LNCaP clone FGC (cell line): Measurements from ENCODE around the gene ADARB2.

ENCODE experiments used
- DNase-seq: peaks from one replicate; pipeline ENCODE4 v3.0.0-alpha.2; 2011; ENCODE audit warnings: low read depth
- H3K4me3 ChIP-seq: 2 replicates; pipeline ENCODE4 v1.5.1; 2011; ENCODE audit warnings: mild to moderate bottlenecking, low read depth, low read length, control low read depth
- CTCF ChIP-seq: IDR thresholded peaks from 2 replicates; pipeline ENCODE4 v1.5.1; 2012; ENCODE audit warnings: mild to moderate bottlenecking; ENCODE audit not compliant: control insufficient read depth, insufficient read depth; ENCODE audit errors: extremely low read depth

Gene ADARB2

DNA sequence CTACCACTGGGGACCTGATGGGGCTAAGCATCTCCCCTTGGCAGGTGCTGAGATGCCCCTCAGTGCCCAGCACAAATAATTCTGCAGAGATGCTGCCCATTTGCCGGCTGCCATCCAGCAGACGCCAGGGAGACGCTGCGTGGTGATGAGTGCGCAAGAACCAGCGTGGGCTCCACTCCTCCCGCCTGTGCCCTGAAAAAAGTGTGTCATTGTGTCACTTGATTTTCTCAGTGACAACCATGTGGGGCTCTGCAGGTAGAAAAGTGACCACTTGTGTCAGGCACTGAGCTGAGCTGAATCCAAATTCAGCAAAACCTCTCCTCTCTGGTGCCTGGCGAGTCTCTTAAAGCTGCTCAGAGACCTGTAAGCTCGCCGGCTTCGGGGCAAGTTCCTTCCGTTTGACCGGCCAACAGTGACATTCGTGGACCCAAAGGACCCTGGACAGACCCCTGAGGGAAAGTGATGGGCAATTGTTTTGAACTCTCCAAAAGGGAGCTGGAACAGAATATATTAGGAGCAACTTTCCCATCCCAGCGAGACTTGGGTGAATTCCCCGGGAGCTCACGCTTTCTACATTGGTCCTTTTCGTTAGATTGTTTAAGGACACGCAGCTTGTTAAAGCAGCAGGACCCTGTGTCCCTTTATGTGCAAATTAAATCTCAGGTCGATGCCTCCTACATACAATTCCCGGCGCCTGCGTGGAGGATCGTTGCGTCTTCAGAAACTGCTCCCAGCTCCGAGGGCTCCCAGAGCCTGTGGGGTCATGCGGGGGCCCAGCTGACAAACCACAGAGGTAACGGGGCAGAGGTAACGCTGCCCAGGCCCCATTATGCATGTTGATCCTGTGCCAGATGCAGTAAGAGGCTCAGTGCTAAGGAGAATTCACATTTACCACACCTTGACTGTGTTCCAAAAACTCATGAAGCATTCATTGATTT lies 332.7 kb downstream of the ADARB2 start:
- no peak overlapping the region for H3K4me3 ChIP-seq
- DNase-seq, result no peak
- no peak for TF ChIP-seq CTCF

DNA sequence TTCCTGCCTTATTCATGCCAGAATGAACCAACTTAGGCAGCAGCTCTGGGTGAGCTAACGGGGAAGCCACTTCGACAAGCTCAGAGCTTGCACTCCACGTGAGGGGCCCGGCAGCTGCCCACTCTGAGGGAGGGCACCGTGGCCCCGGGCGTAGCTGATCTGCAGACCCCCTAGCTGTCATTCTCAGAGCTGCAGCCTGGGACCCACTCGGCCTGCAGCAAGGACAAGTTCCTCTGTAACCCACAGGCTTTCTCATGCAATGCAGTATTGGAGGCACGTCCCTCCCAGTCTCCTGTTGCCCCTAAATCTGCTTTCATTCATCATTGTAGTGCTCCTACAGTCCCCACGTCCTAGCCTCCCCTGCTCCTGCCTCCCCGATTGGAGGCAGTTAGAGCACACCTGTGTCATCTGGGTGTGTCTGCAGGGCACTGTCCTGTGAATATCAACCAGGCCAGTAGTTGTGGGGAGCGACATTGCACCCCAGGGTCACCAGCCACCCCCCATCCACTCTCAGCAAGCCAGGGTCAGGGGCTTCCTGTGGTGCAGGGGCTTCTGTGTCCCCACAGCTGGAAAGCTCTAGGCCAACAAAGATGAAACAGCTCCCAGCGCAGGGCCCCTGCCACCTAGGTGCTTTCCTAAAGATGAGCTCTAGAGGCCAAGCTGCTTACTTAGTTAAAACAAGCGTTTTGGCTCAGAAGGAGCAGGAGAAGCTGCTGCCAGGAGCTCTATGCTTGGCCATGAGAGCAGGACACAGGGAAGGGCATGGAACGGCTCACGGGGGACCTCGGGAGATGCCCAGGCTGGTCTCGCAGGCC lies 333.6 kb downstream of the ADARB2 start:
- TF ChIP-seq CTCF, result no peak
- no peak overlapping the region for H3K4me3 ChIP-seq
- no peak for DNase-seq

DNA sequence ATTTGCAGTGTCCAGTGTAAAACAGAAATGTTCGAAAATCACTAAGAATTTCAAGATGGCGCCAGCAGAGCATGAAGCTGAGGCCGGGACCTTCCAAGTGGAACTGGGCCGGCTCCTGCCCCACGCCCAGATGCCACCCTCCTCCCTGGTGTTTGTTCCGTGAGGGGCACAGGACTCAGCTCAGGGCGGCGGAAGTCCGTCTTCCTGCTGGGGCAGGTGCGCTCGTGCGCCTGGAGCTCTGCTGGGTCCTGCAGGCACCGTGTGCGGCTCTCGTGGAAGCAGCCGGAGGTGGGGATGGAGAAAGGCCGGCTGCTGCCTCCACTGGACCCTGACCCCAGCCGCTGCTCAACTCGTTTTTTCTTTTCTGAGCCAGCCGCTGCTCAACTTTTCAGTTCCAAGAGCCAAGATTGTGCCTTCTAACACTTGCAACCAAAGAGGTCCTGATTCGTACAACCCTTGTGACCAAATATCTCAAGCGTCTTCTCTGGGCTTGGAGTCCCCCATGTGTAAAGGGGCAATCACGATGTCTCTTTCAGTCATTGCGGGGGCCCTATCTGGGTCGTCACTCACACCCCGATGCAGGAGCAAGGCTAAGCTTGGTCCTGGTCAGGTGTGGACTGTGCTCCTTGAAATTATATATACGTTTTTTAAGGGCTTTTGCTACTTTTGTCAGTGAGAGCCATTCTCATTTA lies 334.4 kb downstream of the ADARB2 start:
- no peak for TF ChIP-seq CTCF
- no peak for DNase-seq
- no peak overlapping the region for H3K4me3 ChIP-seq

GRCh38 chr10:1402016-1402770 lies 335.1 kb downstream of the ADARB2 start:
- no peak for TF ChIP-seq CTCF
- H3K4me3 ChIP-seq, result no peak overlapping the region
- DNase-seq, result no peak

DNA sequence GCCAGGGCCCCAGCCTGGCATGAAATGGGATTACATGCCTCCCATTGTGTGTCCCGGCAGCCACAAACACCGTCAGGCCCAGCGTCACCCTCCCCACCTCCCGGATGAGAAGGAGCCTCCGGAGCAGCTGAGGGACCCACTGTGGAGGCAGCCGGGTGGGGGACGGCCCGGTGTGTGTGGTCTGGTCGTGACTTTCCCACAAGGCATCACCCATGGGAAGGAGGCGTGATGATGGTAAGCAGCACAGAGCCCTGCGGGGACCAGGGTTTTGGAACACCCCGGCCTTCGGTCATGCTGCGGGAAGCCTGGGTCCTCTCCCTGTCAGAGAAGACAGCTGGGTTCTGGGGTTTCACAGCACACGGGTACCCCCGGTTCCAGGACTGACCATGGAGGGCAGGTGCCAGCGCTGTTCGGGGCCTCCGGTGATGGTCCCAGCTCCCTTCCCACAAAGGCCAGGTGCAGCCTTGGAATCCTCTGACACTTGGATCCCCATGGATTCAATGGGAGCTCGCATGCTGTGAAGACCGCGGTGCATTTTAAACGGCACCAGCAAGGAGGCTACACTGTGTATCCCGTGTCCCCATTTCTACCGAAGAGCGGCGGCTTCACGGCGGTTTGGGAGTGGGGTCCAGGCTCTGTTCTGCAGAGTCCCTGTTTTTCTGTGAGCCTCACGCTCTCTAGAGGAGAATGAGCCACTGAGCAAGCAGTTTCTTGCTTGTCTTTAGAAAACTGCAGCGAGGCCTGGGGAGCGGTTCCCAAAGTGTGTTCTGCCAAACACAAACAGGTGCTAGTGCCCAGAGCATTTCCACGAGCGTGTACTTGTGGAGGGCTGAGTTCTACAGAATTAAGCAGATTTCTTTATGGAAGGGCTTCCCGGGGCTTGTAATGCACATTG lies 336.0 kb downstream of the ADARB2 start:
- no peak overlapping the region for H3K4me3 ChIP-seq

More for the DNA sequence above, 336.0 kb downstream of the ADARB2 start:
- TF ChIP-seq CTCF, result no peak
- DNase-seq, result no peak
